ENCODE results near the gene ZNF20.
"Not testable (repeated sequence)": the region's sequence is repeated elsewhere in the genome, so short reads cannot be mapped to it uniquely, and the experiment has no call there.

ZNF20 gene

DNA sequence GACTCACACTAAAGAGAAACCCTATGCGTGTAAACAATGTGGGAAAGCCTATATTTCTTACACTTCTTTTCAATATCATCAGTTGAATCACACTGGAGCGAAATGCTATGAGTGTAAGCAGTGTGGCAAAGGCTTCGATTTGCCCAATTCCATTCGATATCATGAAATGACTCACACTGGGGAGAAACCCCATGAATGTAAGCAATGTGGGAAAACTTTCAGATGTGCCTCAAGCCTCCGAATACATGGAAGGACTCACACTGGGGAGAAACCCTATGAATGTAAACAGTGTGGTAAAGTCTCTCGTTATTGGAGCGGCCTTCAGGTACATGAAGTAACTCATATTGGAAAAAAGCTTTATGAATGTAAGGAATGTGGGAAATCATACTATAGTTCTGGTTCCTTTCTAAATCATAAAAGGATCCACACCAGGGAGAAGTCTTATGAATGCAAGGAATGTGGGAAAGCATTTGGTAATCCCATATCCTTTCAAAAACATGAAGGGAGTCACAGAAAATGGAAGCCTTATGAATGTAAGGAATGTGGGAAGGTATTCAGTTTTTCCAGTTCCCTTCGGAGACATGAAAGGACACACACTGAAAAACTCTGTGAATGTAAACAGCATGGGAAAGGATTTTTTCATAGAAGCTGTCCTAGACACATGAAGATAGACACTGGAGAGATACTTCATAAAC is 28.1 kb downstream of the ZNF20 start:
- DNase-seq: no peak

DNA sequence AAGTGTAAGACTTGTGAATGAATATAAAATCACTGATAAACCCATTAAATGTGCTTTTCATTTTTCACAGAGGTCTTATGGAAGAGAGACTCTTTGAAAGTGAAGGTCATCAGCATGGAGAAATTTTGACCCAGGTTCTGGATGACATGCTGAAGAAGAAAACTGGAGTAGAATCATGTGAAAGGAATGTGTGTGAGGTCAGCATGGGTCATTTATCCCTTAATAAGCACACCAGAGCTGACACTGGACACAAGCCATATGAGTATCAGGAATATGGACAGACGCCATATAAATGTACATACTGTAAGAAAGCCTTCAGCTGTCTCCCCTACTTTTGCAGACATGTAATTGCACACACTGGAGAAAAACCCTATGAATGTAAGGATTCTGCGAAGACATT is 29.0 kb downstream of the ZNF20 start:
- DNase-seq: no peak

DNA sequence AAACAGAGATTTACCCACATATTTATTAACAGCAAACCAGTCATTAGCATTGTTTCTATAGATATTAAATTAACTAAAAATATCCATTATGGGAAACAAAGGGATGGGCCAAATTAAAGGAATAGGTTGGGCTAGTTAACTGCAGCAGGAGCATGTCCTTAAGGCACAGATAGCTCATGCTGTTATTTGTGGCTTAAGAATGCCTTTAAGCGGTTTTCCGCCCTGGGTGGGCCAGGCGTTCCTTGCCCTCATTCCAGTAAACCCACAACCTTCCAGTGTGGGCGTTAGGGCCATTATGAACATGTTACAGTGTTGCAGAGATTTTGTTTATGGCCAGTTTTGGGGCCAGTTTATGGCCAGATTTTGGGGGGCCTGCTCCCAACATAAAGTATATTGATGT is 36.2 kb downstream of the ZNF20 start:
- DNase-seq: not testable (repeated sequence)

DNA sequence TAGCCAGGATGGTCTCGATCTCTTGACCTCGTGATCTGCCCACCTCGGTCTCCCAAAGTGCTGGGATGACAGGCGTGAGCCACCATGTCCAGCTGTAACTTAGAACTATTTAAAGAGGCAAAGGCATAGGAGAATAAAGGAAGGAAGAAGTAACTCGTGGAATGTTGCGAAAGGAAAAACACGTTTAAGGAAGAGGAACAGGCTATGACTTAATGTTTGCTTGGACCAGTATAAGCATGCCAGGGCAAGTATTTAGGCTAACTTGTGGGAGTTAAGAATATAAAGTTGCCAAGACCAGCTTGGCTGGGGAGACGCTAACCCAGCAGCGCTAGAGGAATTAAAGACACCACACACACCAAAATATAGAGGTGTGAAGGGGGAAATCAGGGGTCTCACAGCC is 42.1 kb downstream of the ZNF20 start:
- DNase-seq: no peak

GRCh38 chr19:12095111-12095790 is 44.9 kb downstream of the ZNF20 start:
- no peak for DNase-seq

DNA sequence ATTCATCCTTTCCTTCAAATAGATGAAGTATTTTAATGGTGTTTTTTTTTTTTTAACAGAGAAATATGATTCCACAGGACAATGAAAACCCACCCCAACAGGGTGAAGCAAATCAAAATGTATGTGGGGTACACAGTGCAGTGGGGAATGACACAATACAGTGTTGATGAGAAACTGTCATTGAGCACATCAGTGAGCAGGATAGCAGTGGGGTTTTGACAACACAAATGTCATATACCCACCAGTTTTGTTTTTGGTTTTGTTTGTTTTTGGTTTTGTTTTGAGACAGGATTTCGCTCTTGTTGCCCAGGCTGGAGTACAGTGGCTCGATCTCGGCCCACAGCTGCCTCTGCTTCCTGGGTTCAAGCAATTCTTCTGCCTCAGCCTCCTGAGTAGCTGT is 46.4 kb downstream of the ZNF20 start:
- no peak for DNase-seq

DNA sequence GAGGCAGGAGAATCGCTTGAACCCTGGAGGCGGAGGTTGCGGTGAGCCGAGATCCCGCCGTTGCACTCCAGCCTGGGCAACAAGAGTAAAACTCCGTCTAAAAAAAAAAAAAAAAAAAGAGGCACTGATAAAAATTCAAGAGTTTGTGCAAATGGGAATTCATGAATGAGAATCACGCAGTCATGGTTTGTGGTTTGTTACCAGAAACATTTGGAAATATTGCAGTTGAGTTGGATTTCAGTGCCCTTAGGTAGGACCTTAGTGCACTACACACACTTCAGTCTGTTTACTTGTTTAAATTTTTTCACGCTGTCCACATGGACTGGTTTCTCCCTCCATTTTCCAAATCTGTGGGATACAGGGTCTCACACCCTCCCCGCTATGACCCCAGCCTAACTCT is 47.2 kb downstream of the ZNF20 start:
- no peak for DNase-seq

DNA sequence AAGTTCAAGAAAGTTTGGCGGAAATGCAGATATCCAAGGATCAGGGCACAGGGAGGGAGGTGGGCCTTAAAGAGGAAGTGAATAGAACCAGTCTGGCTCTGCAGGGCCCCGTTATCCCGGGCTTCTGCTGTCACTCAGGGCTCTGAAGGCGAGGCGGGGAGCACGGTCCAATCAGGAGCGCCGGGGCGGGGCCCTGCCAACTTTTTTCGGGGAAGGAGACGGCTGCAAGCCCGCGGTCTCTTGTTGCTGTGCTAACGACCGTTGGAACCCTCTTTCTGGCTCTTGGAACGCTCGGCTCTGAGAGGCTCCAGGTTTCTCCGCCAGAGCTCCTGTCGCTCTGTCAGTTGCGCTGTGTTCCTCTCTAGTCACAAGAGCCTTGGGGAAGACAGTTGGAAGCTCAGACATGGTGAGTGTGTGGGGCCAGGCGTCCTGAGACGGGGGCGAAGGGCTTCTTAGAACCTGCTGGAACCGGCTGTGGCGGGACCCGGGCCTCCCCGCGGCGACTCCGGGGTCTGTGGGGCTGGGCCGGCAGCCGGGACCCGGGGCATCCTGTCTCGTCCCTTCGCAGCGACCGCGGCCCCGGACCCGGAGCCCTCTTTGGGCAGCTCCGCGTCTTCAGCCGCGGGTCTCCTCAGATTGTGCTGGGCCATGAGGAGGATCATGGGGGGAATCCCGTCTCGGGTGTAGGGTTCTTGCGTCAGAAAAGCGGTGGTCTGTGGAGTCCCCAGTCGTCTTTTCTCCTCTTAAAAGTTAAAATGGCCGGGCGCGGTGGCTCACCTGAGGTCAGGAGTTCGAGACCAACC is 47.9 kb downstream of the ZNF20 start:
- DNase-seq: peak; percentile 17

DNA sequence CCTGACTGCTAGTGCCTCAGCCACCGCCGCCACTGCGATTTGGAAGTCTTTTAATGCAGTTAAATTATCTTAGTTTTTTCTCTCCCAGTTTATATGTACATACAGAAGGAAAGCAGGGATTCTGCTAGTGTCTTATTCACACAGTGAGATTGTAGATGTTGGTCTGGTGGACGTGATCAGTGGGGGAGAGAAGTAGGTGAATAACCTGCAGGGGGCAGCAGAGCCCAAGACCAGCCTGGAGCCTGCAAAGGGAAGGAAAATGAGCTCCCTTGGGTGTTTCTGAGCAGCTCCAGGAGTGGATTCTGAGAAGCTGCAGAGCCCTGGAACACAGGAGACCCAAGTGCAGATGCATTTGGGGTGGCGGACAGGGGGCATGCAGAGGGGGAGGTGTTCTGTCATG is 49.3 kb downstream of the ZNF20 start:
- DNase-seq: no peak

DNA sequence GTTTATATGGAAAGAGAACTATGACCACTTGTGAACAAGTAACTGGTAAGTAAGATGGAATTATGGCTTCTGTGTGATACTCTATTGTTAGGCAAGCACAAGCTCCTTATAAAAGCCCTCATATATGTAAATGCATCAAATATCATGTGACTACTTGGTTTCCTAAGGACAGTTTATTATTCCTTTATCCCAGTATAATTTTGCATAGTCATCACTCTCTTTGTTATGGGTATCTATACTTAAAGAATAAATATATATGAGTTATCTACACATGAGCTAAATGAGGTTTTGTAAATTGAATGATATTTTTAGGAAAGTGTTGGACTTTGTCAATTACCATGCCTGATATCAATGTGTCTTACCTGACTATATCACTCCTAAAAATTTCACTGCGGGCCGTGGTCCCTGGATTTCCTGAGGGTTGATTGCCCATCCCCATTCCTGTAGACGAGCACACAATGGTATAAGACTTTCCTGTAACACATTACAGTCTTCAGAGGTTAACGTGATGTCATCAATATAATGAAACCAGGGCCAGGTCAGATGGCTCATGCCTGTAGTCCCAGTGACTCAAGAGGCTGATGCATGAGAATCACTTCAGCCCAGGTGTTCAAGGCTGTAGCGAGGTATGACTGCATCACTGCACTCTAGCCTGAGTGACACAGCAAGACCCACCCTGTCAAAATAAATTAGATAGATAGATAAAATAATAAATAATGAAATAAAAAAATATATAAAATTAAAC is 54.9 kb downstream of the ZNF20 start:
- no peak for DNase-seq

- DNase-seq: not testable (repeated sequence)
Observed at GRCh38 chr19:12083336-12083735, 56.8 kb downstream of the ZNF20 start.
